Measurements from ENCODE around the gene CDC16. TPM values are rescaled to one million over a fixed set of nuclear protein-coding genes. Genes with fewer than 3 reads are reported as not detected.

The CDC16 gene
- total and polyA plus RNA-seq, 2 of the 13 experiments (the other 11 are each of a cell fraction or from before 2014, with no cell fraction given) = 24.2 to 60.9 TPM

DNA sequence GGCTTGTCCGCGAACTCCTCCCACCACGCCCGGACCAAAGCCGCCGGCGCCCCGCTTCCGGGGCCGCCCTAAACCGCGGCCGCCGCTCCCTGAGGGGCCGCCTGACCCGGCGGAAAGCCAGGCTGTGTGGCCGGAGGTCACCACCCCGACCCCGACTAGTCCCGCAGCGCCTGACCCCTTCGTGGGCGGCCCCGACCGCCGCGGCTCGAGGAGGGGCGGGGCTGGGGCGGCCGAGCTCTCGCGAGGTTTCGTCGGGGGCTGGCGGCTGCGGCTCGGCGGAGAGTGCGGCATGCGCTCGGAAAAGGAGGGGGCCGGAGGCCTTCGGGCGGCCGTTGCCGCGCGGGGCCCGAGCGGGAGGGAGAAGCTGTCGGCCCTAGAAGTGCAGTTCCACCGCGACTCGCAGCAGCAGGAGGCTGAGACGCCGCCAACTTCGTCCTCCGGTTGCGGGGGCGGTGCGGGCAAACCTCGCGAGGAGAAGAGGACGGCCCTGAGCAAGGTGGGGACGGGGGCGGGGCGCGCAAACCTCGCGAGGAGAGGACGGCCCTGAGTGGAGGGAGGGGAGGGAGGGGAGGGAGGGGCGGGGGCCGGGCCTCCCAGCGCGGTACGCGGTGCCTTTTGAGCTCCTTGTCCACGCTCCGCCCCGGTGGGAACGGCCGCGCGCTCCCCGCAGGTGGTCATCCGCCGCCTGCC is 46.8 kb downstream of the CDC16 start, which contains the start of gene UPF3A (continued):
- TF ChIP-seq ZNF569 (CRISPR knock-in tag; IDR thresholded peaks at IDR 0.05; ENCODE audit: borderline replicate concordance) (0 out of 2 replicates have a peak, but pooled peaks have one; percentile 48), ZEB1 (IDR thresholded peaks at IDR 0.05; ENCODE audit: insufficient replicate concordance, low read depth) (no peak), ZBTB42 (CRISPR knock-in tag; IDR thresholded peaks at IDR 0.05) (0 out of 2 replicates have a peak, but pooled peaks have one; percentile 72), TMF1 (CRISPR knock-in tag; IDR thresholded peaks at IDR 0.05; ENCODE audit: low read depth) (no peak), MTA1 (CRISPR knock-in tag; IDR thresholded peaks at IDR 0.05; ENCODE audit: borderline replicate concordance) (peak; percentile 45; the same call in 1 of the 2 replicates), SCMH1 (CRISPR knock-in tag; IDR thresholded peaks at IDR 0.05; ENCODE audit: borderline replicate concordance) (no peak), ZNF703 (CRISPR knock-in tag; IDR thresholded peaks at IDR 0.05; ENCODE audit: borderline replicate concordance) (no peak; the same call in none of the 2 replicates), KLF11 (CRISPR knock-in tag; IDR thresholded peaks at IDR 0.05) (no peak), ZNF891 (CRISPR knock-in tag; IDR thresholded peaks at IDR 0.05) (no peak), NFIC (IDR thresholded peaks at IDR 0.05; ENCODE audit: low read length) (no peak), ISX (CRISPR knock-in tag; conservative IDR thresholded peaks at IDR 0.05) (no peak), CENPX (CRISPR knock-in tag; IDR thresholded peaks at IDR 0.05) (no peak), TGIF2 (CRISPR knock-in tag; IDR thresholded peaks at IDR 0.05) (peak; percentile 5; the same call in 1 of the 2 replicates), ZNF256 (CRISPR knock-in tag; conservative IDR thresholded peaks at IDR 0.05) (no peak), BORCS8-MEF2B (CRISPR knock-in tag; IDR thresholded peaks at IDR 0.05) (peak; percentile 49; the same call in 1 of the 2 replicates), NCOA1 (CRISPR knock-in tag; IDR thresholded peaks at IDR 0.05) (no peak)
- TF ChIP-seq, protein P1, sequence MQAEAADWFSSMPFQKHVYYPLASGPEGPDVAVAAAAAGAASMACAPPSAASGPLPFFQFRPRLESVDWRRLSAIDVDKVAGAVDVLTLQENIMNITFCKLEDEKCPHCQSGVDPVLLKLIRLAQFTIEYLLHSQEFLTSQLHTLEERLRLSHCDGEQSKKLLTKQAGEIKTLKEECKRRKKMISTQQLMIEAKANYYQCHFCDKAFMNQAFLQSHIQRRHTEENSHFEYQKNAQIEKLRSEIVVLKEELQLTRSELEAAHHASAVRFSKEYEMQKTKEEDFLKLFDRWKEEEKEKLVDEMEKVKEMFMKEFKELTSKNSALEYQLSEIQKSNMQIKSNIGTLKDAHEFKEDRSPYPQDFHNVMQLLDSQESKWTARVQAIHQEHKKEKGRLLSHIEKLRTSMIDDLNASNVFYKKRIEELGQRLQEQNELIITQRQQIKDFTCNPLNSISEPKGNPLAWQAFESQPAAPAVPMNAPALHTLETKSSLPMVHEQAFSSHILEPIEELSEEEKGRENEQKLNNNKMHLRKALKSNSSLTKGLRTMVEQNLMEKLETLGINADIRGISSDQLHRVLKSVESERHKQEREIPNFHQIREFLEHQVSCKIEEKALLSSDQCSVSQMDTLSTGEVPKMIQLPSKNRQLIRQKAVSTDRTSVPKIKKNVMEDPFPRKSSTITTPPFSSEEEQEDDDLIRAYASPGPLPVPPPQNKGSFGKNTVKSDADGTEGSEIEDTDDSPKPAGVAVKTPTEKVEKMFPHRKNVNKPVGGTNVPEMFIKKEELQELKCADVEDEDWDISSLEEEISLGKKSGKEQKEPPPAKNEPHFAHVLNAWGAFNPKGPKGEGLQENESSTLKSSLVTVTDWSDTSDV (CRISPR knock-in tag; IDR thresholded peaks at IDR 0.05) = no peak
- TF ChIP-seq, protein P2, sequence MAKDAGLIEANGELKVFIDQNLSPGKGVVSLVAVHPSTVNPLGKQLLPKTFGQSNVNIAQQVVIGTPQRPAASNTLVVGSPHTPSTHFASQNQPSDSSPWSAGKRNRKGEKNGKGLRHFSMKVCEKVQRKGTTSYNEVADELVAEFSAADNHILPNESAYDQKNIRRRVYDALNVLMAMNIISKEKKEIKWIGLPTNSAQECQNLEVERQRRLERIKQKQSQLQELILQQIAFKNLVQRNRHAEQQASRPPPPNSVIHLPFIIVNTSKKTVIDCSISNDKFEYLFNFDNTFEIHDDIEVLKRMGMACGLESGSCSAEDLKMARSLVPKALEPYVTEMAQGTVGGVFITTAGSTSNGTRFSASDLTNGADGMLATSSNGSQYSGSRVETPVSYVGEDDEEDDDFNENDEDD (CRISPR knock-in tag; IDR thresholded peaks at IDR 0.05; ENCODE audit: borderline replicate concordance) = 0 out of 2 replicates have a peak, but pooled peaks have one; percentile 13
- TF ChIP-seq, protein P3, sequence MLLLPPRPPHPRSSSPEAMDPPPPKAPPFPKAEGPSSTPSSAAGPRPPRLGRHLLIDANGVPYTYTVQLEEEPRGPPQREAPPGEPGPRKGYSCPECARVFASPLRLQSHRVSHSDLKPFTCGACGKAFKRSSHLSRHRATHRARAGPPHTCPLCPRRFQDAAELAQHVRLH (CRISPR knock-in tag; IDR thresholded peaks at IDR 0.05; ENCODE audit: borderline replicate concordance, low read depth) = peak; percentile 45; the same call in 1 of the 2 replicates
- TF ChIP-seq, protein P4, sequence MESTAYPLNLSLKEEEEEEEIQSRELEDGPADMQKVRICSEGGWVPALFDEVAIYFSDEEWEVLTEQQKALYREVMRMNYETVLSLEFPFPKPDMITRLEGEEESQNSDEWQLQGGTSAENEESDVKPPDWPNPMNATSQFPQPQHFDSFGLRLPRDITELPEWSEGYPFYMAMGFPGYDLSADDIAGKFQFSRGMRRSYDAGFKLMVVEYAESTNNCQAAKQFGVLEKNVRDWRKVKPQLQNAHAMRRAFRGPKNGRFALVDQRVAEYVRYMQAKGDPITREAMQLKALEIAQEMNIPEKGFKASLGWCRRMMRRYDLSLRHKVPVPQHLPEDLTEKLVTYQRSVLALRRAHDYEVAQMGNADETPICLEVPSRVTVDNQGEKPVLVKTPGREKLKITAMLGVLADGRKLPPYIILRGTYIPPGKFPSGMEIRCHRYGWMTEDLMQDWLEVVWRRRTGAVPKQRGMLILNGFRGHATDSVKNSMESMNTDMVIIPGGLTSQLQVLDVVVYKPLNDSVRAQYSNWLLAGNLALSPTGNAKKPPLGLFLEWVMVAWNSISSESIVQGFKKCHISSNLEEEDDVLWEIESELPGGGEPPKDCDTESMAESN (CRISPR knock-in tag; conservative IDR thresholded peaks at IDR 0.05) = peak; percentile 85
- TF ChIP-seq, protein P5, sequence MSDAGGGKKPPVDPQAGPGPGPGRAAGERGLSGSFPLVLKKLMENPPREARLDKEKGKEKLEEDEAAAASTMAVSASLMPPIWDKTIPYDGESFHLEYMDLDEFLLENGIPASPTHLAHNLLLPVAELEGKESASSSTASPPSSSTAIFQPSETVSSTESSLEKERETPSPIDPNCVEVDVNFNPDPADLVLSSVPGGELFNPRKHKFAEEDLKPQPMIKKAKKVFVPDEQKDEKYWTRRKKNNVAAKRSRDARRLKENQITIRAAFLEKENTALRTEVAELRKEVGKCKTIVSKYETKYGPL (CRISPR knock-in tag; IDR thresholded peaks at IDR 0.05) = no peak
- TF ChIP-seq, protein P6, sequence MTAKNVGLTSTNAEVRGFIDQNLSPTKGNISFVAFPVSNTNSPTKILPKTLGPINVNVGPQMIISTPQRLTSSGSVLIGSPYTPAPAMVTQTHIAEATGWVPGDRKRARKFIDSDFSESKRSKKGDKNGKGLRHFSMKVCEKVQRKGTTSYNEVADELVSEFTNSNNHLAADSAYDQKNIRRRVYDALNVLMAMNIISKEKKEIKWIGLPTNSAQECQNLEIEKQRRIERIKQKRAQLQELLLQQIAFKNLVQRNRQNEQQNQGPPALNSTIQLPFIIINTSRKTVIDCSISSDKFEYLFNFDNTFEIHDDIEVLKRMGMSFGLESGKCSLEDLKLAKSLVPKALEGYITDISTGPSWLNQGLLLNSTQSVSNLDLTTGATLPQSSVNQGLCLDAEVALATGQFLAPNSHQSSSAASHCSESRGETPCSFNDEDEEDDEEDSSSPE (CRISPR knock-in tag; IDR thresholded peaks at IDR 0.05) = peak; percentile 12
